K562 (cell line): ENCODE measurements around the gene SLC3A2. TPM values are rescaled to one million over a fixed set of nuclear protein-coding genes. Genes with fewer than 3 reads are reported as not detected.
A peak's percentile ranks its signal among the peaks of the same experiment; 100 is the strongest.

Experiments
- ATAC-seq: fragments of 200-7000 bp; cut with Tn5 transposase; 3 replicates; pipeline ENCODE4 v1.9.1; 2020; ENCODE audit warnings: moderate library complexity
- BruUV-seq: library from RNA; stranded (reverse); fragments of 400-500 nt; replicated peaks from 2 replicates; lab custom pipeline; 2021; lab: Mats Ljungman, UMichigan
- CTCF ChIA-PET: fragments of 300-600 bp; formaldehyde crosslinking; extraction: SDS; loops from one replicate; lab custom pipeline; 2021; ENCODE audit warnings: low intra/inter-chr PET ratio; lab: Yijun Ruan, JAX
- POLR2A ChIA-PET: fragments of 300-600, 350-650 bp; sonication (Branson Sonifier 250); formaldehyde crosslinking; extraction: SDS; loops from one replicate; lab custom pipeline; 2021; ENCODE audit warnings: antibody characterized with exemption, inconsistent platforms; lab: Yijun Ruan, JAX
- DNase-seq, 4 experiments: peaks; one replicate each; pipeline versions ENCODE4 v3.0.0 to v3.0.0-alpha.2; 2011 to 2018; ENCODE audit warnings: low spot score in 3 of 4, mixed read lengths in 3 of 4; ENCODE audit errors: extremely low read depth in 1 of 4
- FAIRE-seq: peaks from 2 replicates; lab custom pipeline; 2011; peaks lifted over from hg19 to GRCh38; lab: Jason Lieb, UNC
- H2AFZ ChIP-seq: 2 replicates; pipeline ENCODE4 v1.6.0; 2011; ENCODE audit warnings: low read depth, low read length, control low read depth, inconsistent platforms
- H3K27ac ChIP-seq: fragments of 200-600 bp; 3 replicates; pipeline ENCODE4 v1.8.0; 2011; ENCODE audit warnings: low read depth, mild to moderate bottlenecking, control low read depth, inconsistent platforms, low read length, moderate library complexity, mixed read lengths; ENCODE audit errors: extremely low read depth
- H3K27me3 ChIP-seq, 2 experiments: fragments of 300-600 bp in 1 of 2; 2 replicates in 1 of 2; 3 replicates in 1 of 2; pipeline versions ENCODE4 v1.6.0 to v1.8.0; 2011; ENCODE audit warnings: inconsistent platforms in 2 of 2, low read length in 2 of 2, mild to moderate bottlenecking in 1 of 2, mixed read lengths in 1 of 2, moderate library complexity in 1 of 2; ENCODE audit not compliant: control insufficient read depth in 2 of 2, insufficient read depth in 2 of 2
- H3K36me3 ChIP-seq: fragments of 300-600 bp; 3 replicates; pipeline ENCODE4 v1.8.0; 2011; ENCODE audit warnings: mild to moderate bottlenecking, low read length, inconsistent platforms; ENCODE audit not compliant: control insufficient read depth, insufficient read depth
- H3K4me1 ChIP-seq, 2 experiments: fragments of 200-600 bp in 1 of 2; replicated peaks in 1 of 2; 2 replicates in 1 of 2; 3 replicates in 1 of 2; pipeline versions ENCODE4 v1.5.1 to v1.8.0; 2011; ENCODE audit warnings: inconsistent platforms in 2 of 2, low read length in 2 of 2, mild to moderate bottlenecking in 1 of 2, mixed read lengths in 1 of 2, moderate library complexity in 1 of 2; ENCODE audit not compliant: control insufficient read depth in 2 of 2, insufficient read depth in 2 of 2
- H3K4me2 ChIP-seq: 2 replicates; pipeline ENCODE4 v1.6.1; 2011; ENCODE audit warnings: low read length, control low read depth, inconsistent platforms, mixed read lengths; ENCODE audit not compliant: insufficient read depth
- H3K4me3 ChIP-seq: fragments of 200-600 bp; sonication (generic), shearing (Covaris generic); 2 replicates; pipeline ENCODE4 v1.5.1; 2016; ENCODE audit warnings: control low read depth, inconsistent platforms
- H3K79me2 ChIP-seq: fragments of 200-600 bp; 3 replicates; pipeline ENCODE4 v1.8.0; 2011; ENCODE audit warnings: low read length, inconsistent platforms; ENCODE audit not compliant: control insufficient read depth, insufficient read depth
- H3K9ac ChIP-seq, 2 experiments: 2 replicates each; pipeline versions ENCODE4 v1.6.0 to v1.6.1; 2011; ENCODE audit warnings: low read depth in 2 of 2, low read length in 2 of 2, control low read depth in 1 of 2, inconsistent platforms in 1 of 2, mild to moderate bottlenecking in 1 of 2, mixed read lengths in 1 of 2; ENCODE audit not compliant: insufficient read depth in 1 of 2
- H3K9me1 ChIP-seq: one replicate; pipeline ENCODE4 v1.6.0; 2011; ENCODE audit warnings: inconsistent platforms, mild to moderate bottlenecking, low read length, moderate library complexity; ENCODE audit not compliant: control insufficient read depth, insufficient read depth
- H3K9me3 ChIP-seq: replicated peaks from 2 replicates; pipeline ENCODE4 v1.5.1; 2011; ENCODE audit warnings: low read depth, low read length, inconsistent platforms; ENCODE audit not compliant: control insufficient read depth, insufficient read depth
- H4K20me1 ChIP-seq: replicated peaks from 2 replicates; pipeline ENCODE4 v1.6.1; 2011; ENCODE audit warnings: low read length, inconsistent platforms, mixed read lengths; ENCODE audit not compliant: control insufficient read depth, insufficient read depth
- BACH1 ChIP-seq: fragments of 200-800 bp; sonication (Bioruptor generic); IDR thresholded peaks from 2 replicates; pipeline ENCODE4 v1.6.1; 2016; ENCODE audit warnings: missing genetic modification characterization, missing compliant biosample characterization
- BRD4 ChIP-seq: fragments of 200-600 bp; sonication (generic); IDR thresholded peaks from 2 replicates; pipeline ENCODE4 v1.6.1; 2017; ENCODE audit warnings: inconsistent platforms
- MEF2D ChIP-seq: conservative IDR thresholded peaks from 2 replicates; pipeline ENCODE4 v1.6.1; 2016; ENCODE audit warnings: low read depth, missing genetic modification characterization, missing compliant biosample characterization
- PHB2 ChIP-seq: fragments of 450-650 bp; IDR thresholded peaks from 2 replicates; pipeline ENCODE4 v1.6.1; 2017; ENCODE audit warnings: low read depth
- RBM22 ChIP-seq: fragments of 200-400 bp; formaldehyde crosslinking; IDR thresholded peaks from 2 replicates; pipeline ENCODE4 v1.6.1; 2018; ENCODE audit warnings: low read length, low read depth; ENCODE audit not compliant: poor library complexity, severe bottlenecking
- ZFP1 ChIP-seq: fragments of 450-650 bp; formaldehyde crosslinking; IDR thresholded peaks from 2 replicates; pipeline ENCODE4 v1.4.0; 2020; ENCODE audit warnings: mild to moderate bottlenecking, mixed read lengths
- ZNF57 ChIP-seq: fragments of 450-650 bp; formaldehyde crosslinking; IDR thresholded peaks from 2 replicates; pipeline ENCODE4 v1.4.0; 2020; ENCODE audit warnings: mild to moderate bottlenecking, moderate library complexity
- WGBS: fragments of 100-300 bp; shearing (Covaris generic); methylation state at CpG from one replicate; pipeline ENCODE4 v1.1.6; 2016; ENCODE audit warnings: low coverage, mixed read lengths; ENCODE audit not compliant: insufficient coverage; ENCODE audit errors: missing lambda C conversion rate; 5-methylcytosine and 5-hydroxymethylcytosine counted together
- in situ Hi-C: fragments of 300-500 bp; cut with MboI; formaldehyde crosslinking; loops from 4 replicates; pipeline ENCODE4 v1.15.0; 2018; ENCODE audit warnings: inconsistent platforms, mixed read lengths
- intact Hi-C: fragments of 100-400 bp; cut with micrococcal nuclease; formaldehyde crosslinking; loops from 2 replicates; pipeline ENCODE4 v1.14.2; 2022
- polyA plus RNA-seq, 8 experiments: library from polyadenylated mRNA; depleted of rRNA in 4 of 8; stranded (reverse) in 5 of 8; unstranded in 3 of 8; fragments of >200 nt; fragmentation: Nextera tagmentation in 2 of 8; fragmentation: Illumina TruSeq in 1 of 8; extraction: Ambion mirVana in 2 of 8; extraction: Trizol in 1 of 8; gene quantifications; 2 replicates each; pipeline versions ENCODE4 v1.2.1 to v1.2.3, GENCODE V29; 2011 to 2014; ENCODE audit warnings: inconsistent platforms in 1 of 8, missing spikeins in 1 of 8
- total RNA-seq, 7 experiments: library from RNA; depleted of rRNA in 6 of 7; stranded (reverse); fragments of >200 nt in 6 of 7; fragmentation: Illumina TruSeq in 2 of 7; extraction: Trizol in 2 of 7; gene quantifications; 2 replicates each; pipeline versions ENCODE4 v1.2.1 to v1.2.3, GENCODE V29; 2011 to 2021; ENCODE audit warnings: low replicate concordance in 1 of 7
- TF ChIP-seq, protein P1 (sequence below): fragments of 450-650 bp; IDR thresholded peaks from 2 replicates; pipeline ENCODE4 v1.6.1; 2018; ENCODE audit not compliant: partially characterized antibody
- TF ChIP-seq, protein P2 (sequence below): sonication (generic); formaldehyde crosslinking; IDR thresholded peaks from 2 replicates; pipeline ENCODE4 v1.8.1; 2022; ENCODE audit warnings: missing genetic modification reagents
- TF ChIP-seq, protein P3 (sequence below), 3 experiments: fragments of 200-800 bp in 1 of 3; sonication (Bioruptor generic) in 1 of 3; sonication (generic) in 1 of 3; formaldehyde crosslinking in 1 of 3; IDR thresholded peaks; 2 replicates each; pipeline versions ENCODE4 v1.6.1 to v1.8.0; 2016 to 2022; ENCODE audit warnings: mild to moderate bottlenecking in 2 of 3, missing compliant biosample characterization in 2 of 3, missing genetic modification characterization in 2 of 3, missing genetic modification reagents in 1 of 3

Gene SLC3A2
- total and polyA plus RNA-seq, 9 of the 15 experiments (the other 6 are each of a cell fraction or from before 2014, with no cell fraction given): 20.0 to 296 (median 214) TPM

DNA sequence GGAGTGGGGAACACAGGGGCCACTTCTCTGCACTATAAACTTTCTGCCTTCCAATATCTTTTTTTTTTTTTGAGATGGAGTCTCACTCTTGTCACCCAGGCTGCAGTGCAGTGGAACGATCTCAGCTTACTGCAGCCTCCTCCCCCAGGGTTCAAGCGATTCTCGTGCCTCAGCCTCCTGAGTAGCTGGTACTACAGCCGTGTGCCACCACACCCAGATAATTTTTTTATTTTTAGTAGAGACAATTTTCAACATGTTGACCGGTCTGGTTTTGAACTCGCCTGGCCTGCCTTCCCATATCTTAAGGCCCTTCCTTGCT lies 1.7 kb downstream of the SLC3A2 start:
- peak overlapping the region; percentile 95 for H3K27ac ChIP-seq
- no peak for FAIRE-seq
- TF ChIP-seq MEF2D (tag) (no peak), ZNF57 (CRISPR knock-in tag) (no peak), BACH1 (tag) (peak; percentile 27; the same call in 1 of the 2 replicates), BRD4 (peak; percentile 13; the same call in 1 of the 2 replicates), RBM22 (peak; percentile 1), ZFP1 (CRISPR knock-in tag) (no peak), PHB2 (0 out of 2 replicates have a peak, but pooled peaks have one; percentile 11)
- TF ChIP-seq, protein P1, sequence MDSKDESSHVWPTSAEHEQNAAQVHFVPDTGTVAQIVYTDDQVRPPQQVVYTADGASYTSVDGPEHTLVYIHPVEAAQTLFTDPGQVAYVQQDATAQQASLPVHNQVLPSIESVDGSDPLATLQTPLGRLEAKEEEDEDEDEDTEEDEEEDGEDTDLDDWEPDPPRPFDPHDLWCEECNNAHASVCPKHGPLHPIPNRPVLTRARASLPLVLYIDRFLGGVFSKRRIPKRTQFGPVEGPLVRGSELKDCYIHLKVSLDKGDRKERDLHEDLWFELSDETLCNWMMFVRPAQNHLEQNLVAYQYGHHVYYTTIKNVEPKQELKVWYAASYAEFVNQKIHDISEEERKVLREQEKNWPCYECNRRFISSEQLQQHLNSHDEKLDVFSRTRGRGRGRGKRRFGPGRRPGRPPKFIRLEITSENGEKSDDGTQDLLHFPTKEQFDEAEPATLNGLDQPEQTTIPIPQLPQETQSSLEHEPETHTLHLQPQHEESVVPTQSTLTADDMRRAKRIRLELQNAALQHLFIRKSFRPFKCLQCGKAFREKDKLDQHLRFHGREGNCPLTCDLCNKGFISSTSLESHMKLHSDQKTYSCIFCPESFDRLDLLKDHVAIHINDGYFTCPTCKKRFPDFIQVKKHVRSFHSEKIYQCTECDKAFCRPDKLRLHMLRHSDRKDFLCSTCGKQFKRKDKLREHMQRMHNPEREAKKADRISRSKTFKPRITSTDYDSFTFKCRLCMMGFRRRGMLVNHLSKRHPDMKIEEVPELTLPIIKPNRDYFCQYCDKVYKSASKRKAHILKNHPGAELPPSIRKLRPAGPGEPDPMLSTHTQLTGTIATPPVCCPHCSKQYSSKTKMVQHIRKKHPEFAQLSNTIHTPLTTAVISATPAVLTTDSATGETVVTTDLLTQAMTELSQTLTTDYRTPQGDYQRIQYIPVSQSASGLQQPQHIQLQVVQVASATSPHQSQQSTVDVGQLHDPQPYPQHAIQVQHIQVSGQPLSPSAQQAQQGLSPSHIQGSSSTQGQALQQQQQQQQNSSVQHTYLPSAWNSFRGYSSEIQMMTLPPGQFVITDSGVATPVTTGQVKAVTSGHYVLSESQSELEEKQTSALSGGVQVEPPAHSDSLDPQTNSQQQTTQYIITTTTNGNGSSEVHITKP: peak; percentile 26
- TF ChIP-seq, protein P2, sequence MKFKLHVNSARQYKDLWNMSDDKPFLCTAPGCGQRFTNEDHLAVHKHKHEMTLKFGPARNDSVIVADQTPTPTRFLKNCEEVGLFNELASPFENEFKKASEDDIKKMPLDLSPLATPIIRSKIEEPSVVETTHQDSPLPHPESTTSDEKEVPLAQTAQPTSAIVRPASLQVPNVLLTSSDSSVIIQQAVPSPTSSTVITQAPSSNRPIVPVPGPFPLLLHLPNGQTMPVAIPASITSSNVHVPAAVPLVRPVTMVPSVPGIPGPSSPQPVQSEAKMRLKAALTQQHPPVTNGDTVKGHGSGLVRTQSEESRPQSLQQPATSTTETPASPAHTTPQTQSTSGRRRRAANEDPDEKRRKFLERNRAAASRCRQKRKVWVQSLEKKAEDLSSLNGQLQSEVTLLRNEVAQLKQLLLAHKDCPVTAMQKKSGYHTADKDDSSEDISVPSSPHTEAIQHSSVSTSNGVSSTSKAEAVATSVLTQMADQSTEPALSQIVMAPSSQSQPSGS (CRISPR knock-in tag): no peak
- TF ChIP-seq, protein P3, sequence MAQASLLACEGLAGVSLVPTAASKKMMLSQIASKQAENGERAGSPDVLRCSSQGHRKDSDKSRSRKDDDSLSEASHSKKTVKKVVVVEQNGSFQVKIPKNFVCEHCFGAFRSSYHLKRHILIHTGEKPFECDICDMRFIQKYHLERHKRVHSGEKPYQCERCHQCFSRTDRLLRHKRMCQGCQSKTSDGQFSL (CRISPR knock-in tag; IDR thresholded peaks at IDR 0.05): no peak
- TF ChIP-seq, protein P3 (tag; IDR thresholded peaks at IDR 0.05): 0 out of 4 replicates have a peak, but pooled peaks of 1 of the 2 experiments have one; percentile 10

More for the DNA sequence above, 1.7 kb downstream of the SLC3A2 start:
- peaks cover 51% of the 10 kb centered on the region for H4K20me1 ChIP-seq
- no peak for DNase-seq
- in situ Hi-C loops (no loop called here), intact Hi-C loops (loop anchor here (5.0 to 10.0 kb wide), 2 partner anchors 200 to 288 kb away; partner anchors contain the start of gene TUT1)
- H3K36me3 ChIP-seq: peaks cover 85% of the 10 kb centered on the region
- no peaks in the 10 kb centered on the region for H3K9me3 ChIP-seq
- WGBS: 0% methylated on average over 6 of the region's 6 CpGs
- peak overlapping the region; percentile 100 for H3K4me2 ChIP-seq
- ATAC-seq: no peak
- peaks cover 52 to 61% of the 10 kb centered on the region in 2 experiments for H3K4me1 ChIP-seq
- no TSS peak for BruUV-seq
- no peak overlapping the region for H2AFZ ChIP-seq
- ChIA-PET POLR2A (interaction anchor here (0.8 to 13.1 kb wide), 14 partner anchors 9 to 321 kb away, joined by 3 to 180 read pairs (median 12); partner anchors contain the start of genes C11orf98, CSKMT, POLR2G and STX5), CTCF (no interaction called here)
- peaks cover 96% of the 10 kb centered on the region for H3K79me2 ChIP-seq
- H3K4me3 ChIP-seq: peak overlapping the region; percentile 56
- peak overlapping the region; percentile 100 for H3K9ac ChIP-seq
- peaks cover 2% of the 10 kb centered on the region for H3K9me1 ChIP-seq
- no peaks in the 10 kb centered on the region for H3K27me3 ChIP-seq
